Activated B cell treated with CpG ODN at 0.5 μM for 24 hours (primary cell): Measurements from ENCODE around the gene CRIP2. TPM values are rescaled to one million over a fixed set of nuclear protein-coding genes. Genes with fewer than 3 reads are reported as not detected.

ENCODE experiments used
- ATAC-seq: fragments of 200-7000 bp; cut with Tn5 transposase; one replicate; pipeline ENCODE4 v1.10.0; 2021; ENCODE audit warnings: low read depth, mild to moderate bottlenecking, moderate library complexity
- CTCF ChIA-PET: fragments of 350-600 bp; sonication (Branson Sonifier 250); formaldehyde crosslinking; loops from one replicate; lab custom pipeline; 2021; ENCODE audit warnings: antibody characterized with exemption; lab: Charles Lee
- POLR2A ChIA-PET: fragments of 350-600 bp; sonication (Branson Sonifier 250); formaldehyde crosslinking; loops from one replicate; lab custom pipeline; 2021; ENCODE audit warnings: antibody characterized with exemption; lab: Charles Lee
- DNase-seq: peaks from one replicate; pipeline ENCODE4 v3.0.0; 2022
- H3K27ac Mint-ChIP-seq: one replicate; pipeline ENCODE4 v1.8.0; 2020; ENCODE audit warnings: mixed read lengths
- H3K27me3 Mint-ChIP-seq: one replicate; pipeline ENCODE4 v1.8.0; 2021; ENCODE audit warnings: mixed read lengths
- H3K36me3 Mint-ChIP-seq: one replicate; pipeline ENCODE4 v1.8.0; 2021; ENCODE audit warnings: low read depth, mixed read lengths
- H3K4me1 Mint-ChIP-seq: one replicate; pipeline ENCODE4 v1.8.0; 2021; ENCODE audit warnings: mixed read lengths
- H3K4me3 Mint-ChIP-seq: one replicate; pipeline ENCODE4 v1.8.0; 2020; ENCODE audit warnings: mild to moderate bottlenecking, mixed read lengths
- H3K9me3 Mint-ChIP-seq: one replicate; pipeline ENCODE4 v1.8.0; 2020; ENCODE audit warnings: mixed read lengths
- CTCF ChIP-seq: fragments of 200-600 bp; IDR thresholded peaks from one replicate; pipeline ENCODE4 v1.8.0; 2022; ENCODE audit warnings: antibody characterized with exemption, mild to moderate bottlenecking
- intact Hi-C: fragments of 100-400 bp; cut with micrococcal nuclease; formaldehyde crosslinking; loops from one replicate; pipeline ENCODE4 v1.15.1; 2024
- total RNA-seq: library from RNA; stranded (reverse); gene quantifications from 2 replicates; pipeline ENCODE4 v1.2.3, GENCODE V29; 2022

Gene CRIP2
- total RNA-seq, 1 donor from 2014 or later = 3.0 TPM

DNA sequence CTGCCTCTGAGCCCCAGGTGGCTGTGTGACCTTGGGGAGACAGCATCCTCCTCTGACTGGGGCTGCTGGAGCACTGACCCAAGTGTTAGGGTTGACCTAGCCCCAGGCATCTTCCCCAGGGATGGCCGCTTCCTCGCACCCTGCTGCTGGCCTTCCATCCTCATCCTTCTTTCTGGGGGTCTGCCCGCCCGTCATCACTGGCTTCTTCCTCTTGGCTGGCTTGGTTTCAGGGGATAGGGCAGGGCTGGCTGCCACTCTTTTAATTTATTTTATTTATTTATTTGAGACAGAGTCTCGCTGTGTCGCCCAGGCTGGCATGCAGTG lies 19.9 kb downstream of the CRIP2 start:
- Mint-ChIP-seq H3K4me3 (no peak overlapping the region), H3K27me3 (no peaks in the 10 kb centered on the region), H3K36me3 (peaks cover 2% of the 10 kb centered on the region), H3K27ac (no peak overlapping the region), H3K9me3 (no peaks in the 10 kb centered on the region), H3K4me1 (peaks cover 7% of the 10 kb centered on the region)
- ChIA-PET POLR2A (no interaction called here), CTCF (no interaction called here)
- no peak for TF ChIP-seq CTCF
- DNase-seq (no peak), ATAC-seq (no peak)
- intact Hi-C loops = loop anchor here (5.0 kb wide), 2 partner anchors 507 to 567 kb away; partner anchors contain the start of gene CLBA1

DNA sequence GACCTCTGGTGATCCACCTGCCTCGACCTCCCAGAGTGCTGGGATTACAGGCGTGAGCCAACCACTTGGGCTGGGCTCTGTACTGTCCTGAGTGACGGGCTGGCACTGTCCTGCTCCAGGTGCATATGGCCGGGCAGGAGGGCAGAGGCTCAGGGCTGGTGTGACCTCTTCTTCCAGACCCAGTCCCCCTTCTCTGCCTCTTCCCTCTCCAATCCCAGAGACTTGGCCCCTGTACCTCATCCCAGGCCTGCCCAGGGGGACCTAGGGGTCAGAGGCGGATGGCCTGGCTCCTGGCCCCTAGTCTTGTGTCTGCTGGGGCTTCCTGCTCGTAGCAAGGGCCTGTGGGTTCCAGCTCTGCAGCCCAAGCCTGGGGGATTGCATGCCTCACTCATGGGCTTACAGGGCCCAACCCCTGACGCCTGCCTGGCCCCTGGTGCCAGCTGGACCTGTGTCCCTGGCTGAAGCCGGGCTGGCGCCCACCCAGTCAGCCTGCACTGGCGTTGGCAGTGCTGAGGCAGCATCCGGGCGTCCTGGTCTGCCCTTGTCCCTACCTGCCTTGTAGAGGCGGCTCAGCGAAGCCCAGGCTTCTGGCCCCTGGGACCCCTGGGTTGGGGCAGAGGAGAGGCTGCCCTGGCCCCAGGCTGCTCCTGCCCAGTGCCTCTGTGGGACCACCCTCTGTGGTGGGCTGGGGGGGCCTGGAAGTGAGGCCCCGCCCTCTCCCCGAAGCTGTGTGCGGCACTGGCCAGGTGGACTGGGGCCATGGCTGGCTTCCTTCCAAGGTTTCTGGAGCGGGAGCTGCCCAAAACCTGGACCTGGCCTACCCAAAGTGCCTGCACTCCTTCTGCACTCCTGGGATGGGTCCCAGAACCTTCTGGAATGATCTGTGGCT lies 20.7 kb downstream of the CRIP2 start:
- Mint-ChIP-seq H3K27me3 (no peaks in the 10 kb centered on the region), H3K4me3 (no peak overlapping the region), H3K36me3 (peaks cover 2% of the 10 kb centered on the region), H3K27ac (no peak overlapping the region), H3K9me3 (no peaks in the 10 kb centered on the region), H3K4me1 (peaks cover 5% of the 10 kb centered on the region)
- DNase-seq = no peak
- no peak for TF ChIP-seq CTCF
- ChIA-PET POLR2A (no interaction called here), CTCF (no interaction called here)
- intact Hi-C loops = no loop called here
- no peak for ATAC-seq

DNA sequence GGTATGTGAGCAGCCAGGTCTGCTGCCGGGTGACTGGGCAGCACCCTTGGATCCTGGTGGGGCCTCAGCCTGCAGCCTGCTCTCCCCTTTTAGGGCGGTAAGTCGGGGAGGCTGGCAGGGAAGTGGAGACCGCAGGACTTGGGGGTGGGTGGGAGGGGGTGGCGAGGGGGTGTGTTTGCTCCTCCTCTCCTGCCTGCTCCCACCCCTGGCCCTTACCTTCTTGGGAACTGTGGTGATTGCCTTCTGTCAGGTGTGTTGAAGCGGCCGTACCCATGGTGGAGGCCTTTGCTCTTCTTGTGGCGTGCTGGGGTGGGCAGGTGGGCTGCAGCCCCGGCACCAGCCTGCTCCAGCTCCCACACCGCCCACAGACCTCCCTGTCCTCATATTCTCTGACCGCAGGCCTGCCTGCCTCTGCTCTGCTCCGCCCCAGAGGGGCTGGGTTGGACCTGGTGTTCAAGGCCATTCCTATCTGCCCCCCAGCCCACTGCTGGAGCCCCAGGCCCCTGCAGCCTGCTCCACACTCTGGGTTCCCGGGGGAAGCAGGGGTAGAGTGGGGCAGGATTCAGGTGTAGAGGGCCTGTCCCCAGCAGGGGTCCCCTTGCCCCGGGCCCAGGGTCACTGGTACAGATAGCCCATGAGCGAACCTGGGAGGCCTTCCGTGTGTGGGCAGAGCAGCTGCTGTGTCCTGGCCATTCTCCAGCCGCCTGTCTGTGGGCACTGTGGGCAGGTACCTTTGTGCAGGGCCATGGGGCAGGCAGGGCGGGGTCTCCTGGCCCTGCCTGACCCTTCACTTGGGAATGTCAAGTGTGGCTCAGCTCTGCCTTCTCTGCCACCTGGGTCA lies 21.6 kb downstream of the CRIP2 start:
- ChIA-PET POLR2A (no interaction called here), CTCF (no interaction called here)
- H3K27me3 Mint-ChIP-seq = no peaks in the 10 kb centered on the region
- H3K4me1 Mint-ChIP-seq = peaks cover 5% of the 10 kb centered on the region
- no peak overlapping the region for H3K4me3 Mint-ChIP-seq
- TF ChIP-seq CTCF = no peak
- DNase-seq (no peak), ATAC-seq (no peak)
- H3K36me3 Mint-ChIP-seq = peaks cover 2% of the 10 kb centered on the region
- intact Hi-C loops = no loop called here
- H3K27ac Mint-ChIP-seq = no peak overlapping the region
- H3K9me3 Mint-ChIP-seq = no peaks in the 10 kb centered on the region

DNA sequence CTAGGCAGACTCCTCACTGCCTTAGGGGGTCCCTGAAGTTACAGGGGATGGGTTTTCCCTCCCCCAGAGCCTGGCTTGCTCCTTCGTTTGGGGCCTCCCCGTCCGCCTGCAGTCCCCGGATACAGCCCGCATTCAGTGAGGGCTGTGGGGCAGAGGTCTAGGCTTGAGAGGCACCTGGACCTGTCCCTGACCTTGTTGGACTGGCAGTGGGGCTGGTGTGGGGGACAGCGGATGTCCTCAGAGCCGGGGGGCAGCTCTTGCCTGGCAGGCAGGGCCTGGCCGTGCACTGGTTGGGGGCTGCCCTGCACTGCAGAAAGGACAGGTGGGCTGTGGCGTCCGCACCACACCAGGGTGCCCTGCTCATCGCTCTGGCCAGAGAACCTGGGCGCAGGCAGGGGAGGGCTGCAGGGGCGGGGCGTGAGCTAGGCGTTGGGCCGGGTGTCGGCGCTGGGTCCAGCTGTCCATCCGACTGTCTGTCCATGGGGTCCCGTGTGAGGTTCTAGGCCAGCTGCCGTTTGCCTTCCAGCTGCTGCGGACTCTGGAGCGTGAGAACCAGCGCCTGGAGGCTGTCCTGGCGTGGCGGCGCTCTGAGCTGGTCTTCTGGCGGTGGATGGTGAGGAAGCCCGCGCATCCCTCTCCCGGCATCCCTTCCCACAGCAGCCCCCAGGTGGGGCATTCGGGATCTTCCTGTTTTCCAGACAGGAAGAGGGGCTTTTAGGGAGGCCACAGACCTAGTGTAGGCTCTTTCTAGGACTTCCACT lies 22.4 kb downstream of the CRIP2 start:
- Mint-ChIP-seq H3K4me1 (no peaks in the 10 kb centered on the region), H3K27ac (no peak overlapping the region), H3K9me3 (no peaks in the 10 kb centered on the region), H3K27me3 (no peaks in the 10 kb centered on the region), H3K36me3 (no peaks in the 10 kb centered on the region), H3K4me3 (no peak overlapping the region)
- ChIA-PET CTCF (no interaction called here), POLR2A (no interaction called here)
- no peak for ATAC-seq
- no peak for DNase-seq
- no peak for TF ChIP-seq CTCF
- intact Hi-C loops = no loop called here
